Inferior parietal cortex (tissue), 1 donor: ENCODE measurements around the gene ITGB3.
A peak's percentile ranks its signal among the peaks of the same experiment; 100 is the strongest.

Experiments used
- DNase-seq: peaks from one replicate; pipeline ENCODE4 v3.0.0-alpha.2; 2016; ENCODE audit errors: extremely low spot score

ITGB3 gene

GRCh38 chr17:47299239-47299910 lies 45.7 kb downstream of the ITGB3 start:
- DNase-seq = no peak

- DNase-seq = no peak
These were observed 47.1 kb downstream of the ITGB3 start for GRCh38 chr17:47300718-47301117.

- no peak for DNase-seq
These were observed 47.5 kb downstream of the ITGB3 start for GRCh38 chr17:47301161-47301560.

GRCh38 chr17:47301831-47302230 lies 48.2 kb downstream of the ITGB3 start:
- DNase-seq = no peak

- DNase-seq = no peak
These were observed 50.6 kb downstream of the ITGB3 start for GRCh38 chr17:47304186-47304585.

GRCh38 chr17:47305302-47305923 lies 51.8 kb downstream of the ITGB3 start:
- no peak for DNase-seq

GRCh38 chr17:47310186-47310733 lies 56.6 kb downstream of the ITGB3 start:
- DNase-seq = no peak

GRCh38 chr17:47311420-47311819 lies 57.8 kb downstream of the ITGB3 start:
- DNase-seq = no peak

- DNase-seq = peak; percentile 87
These were observed 62.0 kb downstream of the ITGB3 start for GRCh38 chr17:47315451-47316266.

- DNase-seq = no peak
These were observed 62.7 kb downstream of the ITGB3 start for GRCh38 chr17:47316311-47316710.

GRCh38 chr17:47317119-47317518 lies 63.5 kb downstream of the ITGB3 start:
- no peak for DNase-seq

- DNase-seq = no peak
These were observed 64.7 kb downstream of the ITGB3 start for GRCh38 chr17:47318197-47318918.

- DNase-seq = no peak
These were observed 67.4 kb downstream of the ITGB3 start for GRCh38 chr17:47320879-47321502.

GRCh38 chr17:47323382-47324223 lies 70.0 kb downstream of the ITGB3 start, which contains the start of gene EFCAB13:
TSS of gene EFCAB13 (plus strand) at chr17:47323955. CDS start at chr17:47328354, 4,399 bp downstream.
- peak; percentile 44 for DNase-seq

GRCh38 chr17:47324224-47325020 lies 70.8 kb downstream of the ITGB3 start:
- peak; percentile 7 for DNase-seq

GRCh38 chr17:47325176-47325575 lies 71.5 kb downstream of the ITGB3 start:
- DNase-seq = no peak

- no peak for DNase-seq
These were observed 76.9 kb downstream of the ITGB3 start for GRCh38 chr17:47330548-47330947.

GRCh38 chr17:47332287-47332686 lies 78.7 kb downstream of the ITGB3 start:
- DNase-seq = no peak
